ENCODE measurements around the gene SRSF8. TPM values are rescaled to one million over a fixed set of nuclear protein-coding genes. Genes with fewer than 3 reads are reported as not detected.

Gene SRSF8
- total RNA-seq, 1 experiment from 2014 or later: 31.0 TPM

DNA sequence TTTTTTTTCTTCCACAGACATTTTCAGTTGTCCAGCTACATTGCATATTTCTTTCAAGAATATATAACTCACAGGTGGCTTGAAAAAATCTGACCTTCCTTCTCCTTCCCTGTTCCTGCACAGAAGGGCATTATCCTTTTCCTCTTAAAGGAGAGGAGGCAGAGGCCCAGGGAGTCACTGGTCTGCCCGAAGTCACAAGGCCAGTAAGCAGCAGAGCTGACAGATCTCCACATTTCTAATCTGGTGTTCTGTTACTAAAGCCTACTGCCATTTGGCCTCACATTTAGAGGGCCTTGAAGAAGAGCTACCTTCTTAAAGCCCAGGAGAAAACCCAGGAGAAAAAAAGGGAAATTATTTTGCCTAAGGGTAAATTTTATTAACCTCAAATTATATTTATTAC, 35.2 kb downstream of the SRSF8 start:
- H3K36me3 ChIP-seq (ENCODE audit: control insufficient read depth in 1 of 2, insufficient read depth in 2 of 2, low read length in 2 of 2): no peaks in the 10 kb centered on the region
- DNase-seq (ENCODE audit: low read depth, low spot score): no peak

GRCh38 chr11:95102733-95103132, 36.0 kb downstream of the SRSF8 start:
- H3K79me2 ChIP-seq (ENCODE audit: insufficient read depth, low read length): peaks cover 26% of the 10 kb centered on the region; the same call in 1 of the 2 replicates
- DNase-seq (ENCODE audit: low read depth, low spot score): no peak

More for the DNA sequence above, 35.2 kb downstream of the SRSF8 start:
- peaks cover 31% of the 10 kb centered on the region; the same call in 1 of the 2 replicates for H3K79me2 ChIP-seq (ENCODE audit: insufficient read depth, low read length)
- H3K27ac ChIP-seq (ENCODE audit: low read depth, low read length): no peak overlapping the region
- POLR2A ChIA-PET: interaction anchor here (1.5 kb wide), 1 partner anchor 47 kb away, joined by 5 read pairs; no protein-coding TSS in a partner anchor
- H4K20me1 ChIP-seq (ENCODE audit: insufficient read depth): no peaks in the 10 kb centered on the region
- H2AFZ ChIP-seq (ENCODE audit: low read depth, low read length, poor library complexity, severe bottlenecking): no peak overlapping the region
- BruUV-seq (replicated peaks): no TSS peak
- H3K9me2 ChIP-seq (ENCODE audit: insufficient read depth): no peaks in the 10 kb centered on the region
- no peak overlapping the region for H3K9ac ChIP-seq (ENCODE audit: low read length)
- CTCF ChIA-PET: no interaction called here
- no peak overlapping the region for H3K4me3 ChIP-seq (replicated peaks in 1 of 2; ENCODE audit: low read depth in 1 of 2, low read length in 2 of 2)
- H3K4me2 ChIP-seq (ENCODE audit: low read length): no peak overlapping the region
- H3K9me3 ChIP-seq (ENCODE audit: control insufficient read depth in 1 of 2, insufficient read depth in 1 of 2, low read depth in 1 of 2, low read length in 2 of 2): no peaks in the 10 kb centered on the region
- RAD21 ChIA-PET (ENCODE audit: low non-redundant PET in 1 of 2, low total read pairs in 2 of 2, uncharacterized antibody in 2 of 2, unreplicated experiment in 2 of 2): no interaction called here
- peaks cover 27 to 32% of the 10 kb centered on the region in 2 experiments for H3K4me1 ChIP-seq (ENCODE audit: control insufficient read depth in 1 of 2, insufficient read depth in 2 of 2, low read length in 2 of 2)
- no peak for ATAC-seq
- intact Hi-C loops (cut with micrococcal nuclease): no loop called here
- TF ChIP-seq SRF (IDR thresholded peaks at IDR 0.05; ENCODE audit: low read depth): no peak
- no peaks in the 10 kb centered on the region for H3K27me3 ChIP-seq (ENCODE audit: insufficient read depth, low read length)

More at GRCh38 chr11:95102733-95103132, 36.0 kb downstream of the SRSF8 start:
- no peak for ATAC-seq
- ChIA-PET POLR2A (interaction anchor here (1.5 kb wide), 1 partner anchor 46 kb away, joined by 5 read pairs; no protein-coding TSS in a partner anchor), RAD21 (ENCODE audit: low non-redundant PET in 1 of 2, low total read pairs in 2 of 2, uncharacterized antibody in 2 of 2, unreplicated experiment in 2 of 2) (no interaction called here), CTCF (interaction anchor here (1.2 kb wide), 1 partner anchor 50 kb away, joined by 3 read pairs; no protein-coding TSS in a partner anchor)
- TF ChIP-seq POLR2AphosphoS5 (IDR thresholded peaks at IDR 0.05; ENCODE audit: low read depth, low read length) (no peak), ZFX (IDR thresholded peaks at IDR 0.05) (no peak), POLR2A (IDR thresholded peaks at IDR 0.05; ENCODE audit: borderline replicate concordance, extremely low read depth, insufficient read depth, insufficient read length) (no peak), SIN3A (IDR thresholded peaks at IDR 0.05; ENCODE audit: low read depth) (no peak), JUND (IDR thresholded peaks at IDR 0.05) (no peak)
- H2AFZ ChIP-seq (ENCODE audit: low read depth, low read length, poor library complexity, severe bottlenecking): no peak overlapping the region
- H3K4me1 ChIP-seq (ENCODE audit: control insufficient read depth in 1 of 2, insufficient read depth in 2 of 2, low read length in 2 of 2): peaks cover 31 to 39% of the 10 kb centered on the region in 2 experiments
- no peaks in the 10 kb centered on the region for H4K20me1 ChIP-seq (ENCODE audit: insufficient read depth)
- BruUV-seq (replicated peaks): no TSS peak
- H3K9me2 ChIP-seq (ENCODE audit: insufficient read depth): no peaks in the 10 kb centered on the region
- H3K27me3 ChIP-seq (ENCODE audit: insufficient read depth, low read length): no peaks in the 10 kb centered on the region
- H3K36me3 ChIP-seq (ENCODE audit: control insufficient read depth in 1 of 2, insufficient read depth in 2 of 2, low read length in 2 of 2): no peaks in the 10 kb centered on the region
- no peak overlapping the region for H3K4me3 ChIP-seq (replicated peaks in 1 of 2; ENCODE audit: low read depth in 1 of 2, low read length in 2 of 2)
- H3K4me2 ChIP-seq (ENCODE audit: low read length): no peak overlapping the region
- H3K27ac ChIP-seq (ENCODE audit: low read depth, low read length): no peak overlapping the region
- no peak overlapping the region for H3K9ac ChIP-seq (ENCODE audit: low read length)
- H3K9me3 ChIP-seq (ENCODE audit: control insufficient read depth in 1 of 2, insufficient read depth in 1 of 2, low read depth in 1 of 2, low read length in 2 of 2): no peaks in the 10 kb centered on the region
- intact Hi-C loops (cut with micrococcal nuclease): no loop called here
